Keratinocyte (primary cell): ENCODE measurements around the gene PRADC1.

Experiments
- CTCF ChIP-seq, 3 experiments: IDR thresholded peaks in 1 of 3; conservative IDR thresholded peaks in 1 of 3; optimal IDR thresholded peaks in 1 of 3; 2 replicates in 2 of 3; 3 replicates in 1 of 3; pipeline versions ENCODE3 to v1.5.1; 2011; ENCODE audit warnings: low read length in 3 of 3, mild to moderate bottlenecking in 3 of 3, moderate library complexity in 2 of 3, control low read depth in 1 of 3, inconsistent platforms in 1 of 3; ENCODE audit not compliant: insufficient read depth in 2 of 3; ENCODE audit errors: extremely low read depth in 1 of 3
- EZH2 ChIP-seq: IDR thresholded peaks from one replicate; pipeline ENCODE4 v1.6.1; 2012; ENCODE audit warnings: inconsistent platforms, mild to moderate bottlenecking, low read length, moderate library complexity

DNA sequence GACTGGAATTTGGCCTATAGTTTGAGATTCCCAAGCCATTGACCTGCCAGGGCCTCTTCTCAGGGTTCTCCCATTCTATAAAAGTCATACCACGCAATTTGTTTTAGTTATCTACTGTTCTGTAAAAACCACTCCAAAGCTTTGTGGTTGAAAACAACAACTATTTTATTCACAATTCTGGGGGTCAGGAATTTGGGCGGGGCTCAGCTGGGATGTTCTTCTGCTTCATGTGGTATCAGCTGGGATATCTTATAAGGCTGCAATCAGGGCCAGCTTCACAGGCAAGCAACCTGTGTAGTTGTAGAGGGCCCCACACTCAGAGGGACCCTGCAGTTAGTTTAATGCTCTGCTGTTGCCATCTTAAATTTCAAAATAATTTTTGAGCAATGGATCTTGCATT is 47.1 kb downstream of the PRADC1 start:
- TF ChIP-seq CTCF (optimal IDR thresholded peaks at IDR 0.05 in 1 of 3, IDR thresholded peaks at IDR 0.05 in 1 of 3, conservative IDR thresholded peaks at IDR 0.05 in 1 of 3; ENCODE audit: extremely low read depth in 1 of 3, insufficient read depth in 2 of 3, low read length in 3 of 3), result no peak
- TF ChIP-seq EZH2, result no peak
